Hepatocyte (in vitro differentiated cells): ENCODE data around the gene ACYP2. TPM values are rescaled to one million over a fixed set of nuclear protein-coding genes. Genes with fewer than 3 reads are reported as not detected.

ENCODE experiments used
- DNase-seq: peaks from one replicate; pipeline ENCODE4 v3.0.0-alpha.2; 2016; ENCODE audit warnings: low spot score
- H2AFZ ChIP-seq: fragments of 200-600 bp; sonication (generic); 2 replicates; pipeline ENCODE4 v1.6.0; 2016; ENCODE audit warnings: antibody characterized with exemption, mild to moderate bottlenecking
- H3K27ac ChIP-seq: fragments of 200-600 bp; sonication (generic); 2 replicates; pipeline ENCODE4 v1.5.1; 2016; ENCODE audit warnings: mild to moderate bottlenecking
- H3K27me3 ChIP-seq: fragments of 200-600 bp; sonication (generic); 2 replicates; pipeline ENCODE4 v1.6.1; 2016
- H3K36me3 ChIP-seq: fragments of 200-600 bp; sonication (generic); replicated peaks from 2 replicates; pipeline ENCODE4 v1.5.1; 2016; ENCODE audit warnings: low read depth; ENCODE audit not compliant: insufficient read depth
- H3K4me1 ChIP-seq: fragments of 200-600 bp; sonication (generic); 2 replicates; pipeline ENCODE4 v1.5.1; 2016; ENCODE audit warnings: mild to moderate bottlenecking, moderate library complexity; ENCODE audit not compliant: insufficient read depth
- H3K4me2 ChIP-seq: fragments of 200-600 bp; sonication (generic); 2 replicates; pipeline ENCODE4 v1.6.0; 2016
- H3K4me3 ChIP-seq: fragments of 200-600 bp; sonication (generic); 2 replicates; pipeline ENCODE4 v1.5.1; 2016; ENCODE audit warnings: mild to moderate bottlenecking
- H3K79me2 ChIP-seq: fragments of 200-600 bp; sonication (generic); 2 replicates; pipeline ENCODE4 v1.6.0; 2017; ENCODE audit warnings: mild to moderate bottlenecking
- H3K9me2 ChIP-seq: fragments of 200-600 bp; sonication (generic); replicated peaks from 2 replicates; pipeline ENCODE4 v1.6.0; 2017; ENCODE audit warnings: mild to moderate bottlenecking; ENCODE audit not compliant: insufficient read depth
- H3K9me3 ChIP-seq: fragments of 200-600 bp; sonication (generic); 2 replicates; pipeline ENCODE4 v1.5.1; 2016; ENCODE audit warnings: low read depth, mild to moderate bottlenecking
- H4K20me1 ChIP-seq: fragments of 200-600 bp; sonication (generic); 2 replicates; pipeline ENCODE4 v1.6.0; 2016; ENCODE audit warnings: mild to moderate bottlenecking; ENCODE audit not compliant: insufficient read depth, poor library complexity, severe bottlenecking
- EZH2 ChIP-seq: fragments of 200-600 bp; sonication (generic); IDR thresholded peaks from 2 replicates; pipeline ENCODE4 v1.6.1; 2016; ENCODE audit warnings: antibody characterized with exemption, mild to moderate bottlenecking, borderline replicate concordance
- EZH2phosphoT487 ChIP-seq: fragments of 200-600 bp; sonication (generic); IDR thresholded peaks from one replicate; pipeline ENCODE4 v1.6.1; 2018; ENCODE audit warnings: antibody characterized with exemption, mild to moderate bottlenecking, low read depth, moderate library complexity; ENCODE audit not compliant: unreplicated experiment, severe bottlenecking
- whole genome bisulfite sequencing: methylation state at CpG from one replicate; pipeline ENCODE4 v1.1.6; 2016; ENCODE audit warnings: low lambda C conversion rate; ENCODE audit errors: missing lambda C conversion rate; 5-methylcytosine and 5-hydroxymethylcytosine counted together
- polyA plus RNA-seq: library from polyadenylated mRNA; unstranded; fragments of >200 nt; fragmentation: Nextera tagmentation; extraction: Ambion mirVana; gene quantifications from 2 replicates; pipeline ENCODE4 v1.2.1, GENCODE V29; 2016
- total RNA-seq: library from RNA; depleted of rRNA; stranded (reverse); fragments of >200 nt; gene quantifications from 2 replicates; pipeline ENCODE4 v1.2.3, GENCODE V29; 2014
- TF ChIP-seq, protein P1 (sequence below): fragments of 200-600 bp; sonication (generic); IDR thresholded peaks from 2 replicates; pipeline ENCODE4 v1.5.1; 2016; ENCODE audit warnings: antibody characterized with exemption, mild to moderate bottlenecking; ENCODE audit not compliant: poor library complexity

Gene ACYP2
- total and polyA plus RNA-seq, 2 experiments from 2014 or later: 22.5 to 30.9 TPM

- 75% methylated on average over 1 of the region's 1 CpG for WGBS
- TF ChIP-seq, protein P1, sequence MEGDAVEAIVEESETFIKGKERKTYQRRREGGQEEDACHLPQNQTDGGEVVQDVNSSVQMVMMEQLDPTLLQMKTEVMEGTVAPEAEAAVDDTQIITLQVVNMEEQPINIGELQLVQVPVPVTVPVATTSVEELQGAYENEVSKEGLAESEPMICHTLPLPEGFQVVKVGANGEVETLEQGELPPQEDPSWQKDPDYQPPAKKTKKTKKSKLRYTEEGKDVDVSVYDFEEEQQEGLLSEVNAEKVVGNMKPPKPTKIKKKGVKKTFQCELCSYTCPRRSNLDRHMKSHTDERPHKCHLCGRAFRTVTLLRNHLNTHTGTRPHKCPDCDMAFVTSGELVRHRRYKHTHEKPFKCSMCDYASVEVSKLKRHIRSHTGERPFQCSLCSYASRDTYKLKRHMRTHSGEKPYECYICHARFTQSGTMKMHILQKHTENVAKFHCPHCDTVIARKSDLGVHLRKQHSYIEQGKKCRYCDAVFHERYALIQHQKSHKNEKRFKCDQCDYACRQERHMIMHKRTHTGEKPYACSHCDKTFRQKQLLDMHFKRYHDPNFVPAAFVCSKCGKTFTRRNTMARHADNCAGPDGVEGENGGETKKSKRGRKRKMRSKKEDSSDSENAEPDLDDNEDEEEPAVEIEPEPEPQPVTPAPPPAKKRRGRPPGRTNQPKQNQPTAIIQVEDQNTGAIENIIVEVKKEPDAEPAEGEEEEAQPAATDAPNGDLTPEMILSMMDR: no peak
- no peak for TF ChIP-seq EZH2
Observed at GRCh38 chr2:54208364-54209240, 93.2 kb downstream of the ACYP2 start.

GRCh38 chr2:54209379-54209778, 94.0 kb downstream of the ACYP2 start:
- Histone ChIP-seq H4K20me1 (no peaks in the 10 kb centered on the region), H3K27me3 (no peaks in the 10 kb centered on the region), H3K36me3 (no peaks in the 10 kb centered on the region), H2AFZ (no peak overlapping the region), H3K79me2 (no peaks in the 10 kb centered on the region), H3K4me3 (no peak overlapping the region), H3K27ac (no peak overlapping the region), H3K4me2 (no peak overlapping the region), H3K9me2 (no peaks in the 10 kb centered on the region), H3K4me1 (no peaks in the 10 kb centered on the region), H3K9me3 (no peaks in the 10 kb centered on the region)
- 95% methylated on average over 3 of the region's 3 CpGs for WGBS
- TF ChIP-seq EZH2: no peak
- DNase-seq: no peak

More at GRCh38 chr2:54208364-54209240, 93.2 kb downstream of the ACYP2 start:
- no peak overlapping the region for H3K4me2 ChIP-seq
- no peaks in the 10 kb centered on the region for H3K9me3 ChIP-seq
- no peaks in the 10 kb centered on the region for H4K20me1 ChIP-seq
- no peaks in the 10 kb centered on the region for H3K9me2 ChIP-seq
- no peaks in the 10 kb centered on the region for H3K27me3 ChIP-seq
- no peak overlapping the region for H2AFZ ChIP-seq
- H3K36me3 ChIP-seq: no peaks in the 10 kb centered on the region
- no peak overlapping the region for H3K27ac ChIP-seq
- H3K4me3 ChIP-seq: no peak overlapping the region
- H3K79me2 ChIP-seq: no peaks in the 10 kb centered on the region
- no peak for DNase-seq
- no peaks in the 10 kb centered on the region for H3K4me1 ChIP-seq

GRCh38 chr2:54212456-54212855, 97.0 kb downstream of the ACYP2 start:
- Histone ChIP-seq H2AFZ (no peak overlapping the region), H4K20me1 (no peaks in the 10 kb centered on the region), H3K9me3 (peaks cover 4% of the 10 kb centered on the region), H3K4me3 (no peak overlapping the region), H3K9me2 (no peaks in the 10 kb centered on the region), H3K36me3 (no peaks in the 10 kb centered on the region), H3K4me2 (no peak overlapping the region), H3K4me1 (no peaks in the 10 kb centered on the region), H3K79me2 (no peaks in the 10 kb centered on the region), H3K27me3 (no peaks in the 10 kb centered on the region), H3K27ac (no peak overlapping the region)
- DNase-seq: peak; percentile 10
- TF ChIP-seq, protein P1: no peak
- TF ChIP-seq EZH2 (no peak), EZH2phosphoT487 (no peak)
- 66% methylated on average over 1 of the region's 1 CpG for WGBS

- no peaks in the 10 kb centered on the region for H3K36me3 ChIP-seq
- H3K4me3 ChIP-seq: no peak overlapping the region
- H3K4me2 ChIP-seq: no peak overlapping the region
- H3K4me1 ChIP-seq: no peaks in the 10 kb centered on the region
- WGBS: 96% methylated on average over 4 of the region's 4 CpGs
- H3K9me2 ChIP-seq: no peaks in the 10 kb centered on the region
- no peaks in the 10 kb centered on the region for H3K27me3 ChIP-seq
- TF ChIP-seq EZH2phosphoT487: no peak
- TF ChIP-seq, protein P1: no peak
- no peak for TF ChIP-seq EZH2
- H3K9me3 ChIP-seq: peaks cover 4% of the 10 kb centered on the region
- no peak overlapping the region for H3K27ac ChIP-seq
- H4K20me1 ChIP-seq: no peaks in the 10 kb centered on the region
- no peaks in the 10 kb centered on the region for H3K79me2 ChIP-seq
- no peak overlapping the region for H2AFZ ChIP-seq
- no peak for DNase-seq
Observed at GRCh38 chr2:54213082-54213481, 97.7 kb downstream of the ACYP2 start.
